Measurements from ENCODE around the gene GABRB1.
A peak's percentile ranks its signal among the peaks of the same experiment; 100 is the strongest.

The GABRB1 gene

GRCh38 chr4:47010912-47011446 is 20.4 kb upstream of the GABRB1 start:
- Histone ChIP-seq H3K9me3 (ENCODE audit: control insufficient read depth, insufficient read depth, low read depth, low read length) (no peaks in the 10 kb centered on the region), H3K4me1 (ENCODE audit: control insufficient read depth, insufficient read depth, low read length) (no peaks in the 10 kb centered on the region), H3K27ac (ENCODE audit: low read depth, low read length) (no peak overlapping the region), H3K9ac (ENCODE audit: low read length) (no peak overlapping the region), H3K36me3 (ENCODE audit: control insufficient read depth, insufficient read depth, low read length) (no peaks in the 10 kb centered on the region), H3K4me3 (ENCODE audit: low read depth, low read length) (no peak overlapping the region), H3K27me3 (ENCODE audit: control insufficient read depth, insufficient read depth, low read length) (no peaks in the 10 kb centered on the region)

- Histone ChIP-seq H3K9me3 (ENCODE audit: control insufficient read depth, insufficient read depth, low read depth, low read length) (no peaks in the 10 kb centered on the region), H3K36me3 (ENCODE audit: control insufficient read depth, insufficient read depth, low read length) (no peaks in the 10 kb centered on the region), H3K9ac (ENCODE audit: low read length) (no peak overlapping the region), H3K4me1 (ENCODE audit: control insufficient read depth, insufficient read depth, low read length) (no peaks in the 10 kb centered on the region), H3K27me3 (ENCODE audit: control insufficient read depth, insufficient read depth, low read length) (no peaks in the 10 kb centered on the region), H3K4me3 (ENCODE audit: low read depth, low read length) (no peak overlapping the region), H3K27ac (ENCODE audit: low read depth, low read length) (no peak overlapping the region)
Observed at GRCh38 chr4:47012676-47013075, 18.7 kb upstream of the GABRB1 start.

GRCh38 chr4:47013373-47013772 is 18.0 kb upstream of the GABRB1 start:
- H3K36me3 ChIP-seq (ENCODE audit: control insufficient read depth, insufficient read depth, low read length), result no peaks in the 10 kb centered on the region
- no peak overlapping the region for H3K9ac ChIP-seq (ENCODE audit: low read length)
- H3K4me1 ChIP-seq (ENCODE audit: control insufficient read depth, insufficient read depth, low read length), result no peaks in the 10 kb centered on the region
- no peak overlapping the region for H3K27ac ChIP-seq (ENCODE audit: low read depth, low read length)
- H3K4me3 ChIP-seq (ENCODE audit: low read depth, low read length), result no peak overlapping the region
- no peaks in the 10 kb centered on the region for H3K27me3 ChIP-seq (ENCODE audit: control insufficient read depth, insufficient read depth, low read length)
- no peaks in the 10 kb centered on the region for H3K9me3 ChIP-seq (ENCODE audit: control insufficient read depth, insufficient read depth, low read depth, low read length)

GRCh38 chr4:47017081-47017480 is 14.3 kb upstream of the GABRB1 start:
- Histone ChIP-seq H3K4me1 (ENCODE audit: control insufficient read depth, insufficient read depth, low read length) (no peaks in the 10 kb centered on the region), H3K9me3 (ENCODE audit: control insufficient read depth, insufficient read depth, low read depth, low read length) (no peaks in the 10 kb centered on the region), H3K4me3 (ENCODE audit: low read depth, low read length) (no peak overlapping the region), H3K36me3 (ENCODE audit: control insufficient read depth, insufficient read depth, low read length) (no peaks in the 10 kb centered on the region), H3K27ac (ENCODE audit: low read depth, low read length) (no peak overlapping the region), H3K27me3 (ENCODE audit: control insufficient read depth, insufficient read depth, low read length) (no peaks in the 10 kb centered on the region), H3K9ac (ENCODE audit: low read length) (no peak overlapping the region)

- Histone ChIP-seq H3K27ac (ENCODE audit: low read depth, low read length) (no peak overlapping the region), H3K9me3 (ENCODE audit: control insufficient read depth, insufficient read depth, low read depth, low read length) (no peaks in the 10 kb centered on the region), H3K4me1 (ENCODE audit: control insufficient read depth, insufficient read depth, low read length) (no peaks in the 10 kb centered on the region), H3K36me3 (ENCODE audit: control insufficient read depth, insufficient read depth, low read length) (no peaks in the 10 kb centered on the region), H3K9ac (ENCODE audit: low read length) (no peak overlapping the region), H3K4me3 (ENCODE audit: low read depth, low read length) (no peak overlapping the region), H3K27me3 (ENCODE audit: control insufficient read depth, insufficient read depth, low read length) (no peaks in the 10 kb centered on the region)
Observed at GRCh38 chr4:47017494-47017893, 13.9 kb upstream of the GABRB1 start.

- no peaks in the 10 kb centered on the region for H3K36me3 ChIP-seq (ENCODE audit: control insufficient read depth, insufficient read depth, low read length)
- no peaks in the 10 kb centered on the region for H3K9me3 ChIP-seq (ENCODE audit: control insufficient read depth, insufficient read depth, low read depth, low read length)
- H3K4me3 ChIP-seq (ENCODE audit: low read depth, low read length), result peak overlapping the region; percentile 83
- H3K27me3 ChIP-seq (ENCODE audit: control insufficient read depth, insufficient read depth, low read length), result peaks cover 36% of the 10 kb centered on the region
- no peak overlapping the region for H3K27ac ChIP-seq (ENCODE audit: low read depth, low read length)
- H3K9ac ChIP-seq (ENCODE audit: low read length), result no peak overlapping the region
- no peaks in the 10 kb centered on the region for H3K4me1 ChIP-seq (ENCODE audit: control insufficient read depth, insufficient read depth, low read length)
Observed at GRCh38 chr4:47031751-47032404, 511 bp downstream of the GABRB1 start.

GRCh38 chr4:47032405-47033106 is 1.2 kb downstream of the GABRB1 start:
- Histone ChIP-seq H3K9me3 (ENCODE audit: control insufficient read depth, insufficient read depth, low read depth, low read length) (no peaks in the 10 kb centered on the region), H3K4me1 (ENCODE audit: control insufficient read depth, insufficient read depth, low read length) (no peaks in the 10 kb centered on the region), H3K36me3 (ENCODE audit: control insufficient read depth, insufficient read depth, low read length) (no peaks in the 10 kb centered on the region), H3K4me3 (ENCODE audit: low read depth, low read length) (peak overlapping the region; percentile 83), H3K27ac (ENCODE audit: low read depth, low read length) (no peak overlapping the region), H3K9ac (ENCODE audit: low read length) (no peak overlapping the region), H3K27me3 (ENCODE audit: control insufficient read depth, insufficient read depth, low read length) (peaks cover 36% of the 10 kb centered on the region)

- Histone ChIP-seq H3K27me3 (ENCODE audit: control insufficient read depth, insufficient read depth, low read length) (peaks cover 2% of the 10 kb centered on the region), H3K4me3 (ENCODE audit: low read depth, low read length) (no peak overlapping the region), H3K9me3 (ENCODE audit: control insufficient read depth, insufficient read depth, low read depth, low read length) (no peaks in the 10 kb centered on the region), H3K9ac (ENCODE audit: low read length) (no peak overlapping the region), H3K4me1 (ENCODE audit: control insufficient read depth, insufficient read depth, low read length) (no peaks in the 10 kb centered on the region), H3K36me3 (ENCODE audit: control insufficient read depth, insufficient read depth, low read length) (no peaks in the 10 kb centered on the region), H3K27ac (ENCODE audit: low read depth, low read length) (no peak overlapping the region)
Observed at GRCh38 chr4:47038263-47038662, 6.9 kb downstream of the GABRB1 start.

- no peaks in the 10 kb centered on the region for H3K4me1 ChIP-seq (ENCODE audit: control insufficient read depth, insufficient read depth, low read length)
- no peak overlapping the region for H3K27ac ChIP-seq (ENCODE audit: low read depth, low read length)
- no peaks in the 10 kb centered on the region for H3K9me3 ChIP-seq (ENCODE audit: control insufficient read depth, insufficient read depth, low read depth, low read length)
- H3K36me3 ChIP-seq (ENCODE audit: control insufficient read depth, insufficient read depth, low read length), result no peaks in the 10 kb centered on the region
- H3K4me3 ChIP-seq (ENCODE audit: low read depth, low read length), result no peak overlapping the region
- no peaks in the 10 kb centered on the region; the same call in 1 of the 2 replicates for H3K27me3 ChIP-seq (ENCODE audit: control insufficient read depth, insufficient read depth, low read length)
- H3K9ac ChIP-seq (ENCODE audit: low read length), result no peak overlapping the region
Observed at GRCh38 chr4:47040828-47041227, 9.5 kb downstream of the GABRB1 start.

- H3K36me3 ChIP-seq (ENCODE audit: control insufficient read depth, insufficient read depth, low read length), result no peaks in the 10 kb centered on the region
- no peaks in the 10 kb centered on the region for H3K4me1 ChIP-seq (ENCODE audit: control insufficient read depth, insufficient read depth, low read length)
- no peak overlapping the region for H3K4me3 ChIP-seq (ENCODE audit: low read depth, low read length)
- no peaks in the 10 kb centered on the region for H3K9me3 ChIP-seq (ENCODE audit: control insufficient read depth, insufficient read depth, low read depth, low read length)
- no peaks in the 10 kb centered on the region; the same call in 1 of the 2 replicates for H3K27me3 ChIP-seq (ENCODE audit: control insufficient read depth, insufficient read depth, low read length)
- H3K9ac ChIP-seq (ENCODE audit: low read length), result no peak overlapping the region
- H3K27ac ChIP-seq (ENCODE audit: low read depth, low read length), result no peak overlapping the region
Observed at GRCh38 chr4:47043821-47044220, 12.5 kb downstream of the GABRB1 start.

- H3K27ac ChIP-seq (ENCODE audit: low read depth, low read length), result no peak overlapping the region
- no peaks in the 10 kb centered on the region for H3K36me3 ChIP-seq (ENCODE audit: control insufficient read depth, insufficient read depth, low read length)
- H3K9me3 ChIP-seq (ENCODE audit: control insufficient read depth, insufficient read depth, low read depth, low read length), result no peaks in the 10 kb centered on the region
- no peaks in the 10 kb centered on the region; the same call in 1 of the 2 replicates for H3K27me3 ChIP-seq (ENCODE audit: control insufficient read depth, insufficient read depth, low read length)
- no peak overlapping the region for H3K4me3 ChIP-seq (ENCODE audit: low read depth, low read length)
- no peaks in the 10 kb centered on the region for H3K4me1 ChIP-seq (ENCODE audit: control insufficient read depth, insufficient read depth, low read length)
- H3K9ac ChIP-seq (ENCODE audit: low read length), result no peak overlapping the region
Observed at GRCh38 chr4:47045261-47045660, 13.9 kb downstream of the GABRB1 start.
